NT2/D1 (cell line): Measurements from ENCODE around the gene BICD2.

Experiments used
- SUZ12 ChIP-seq: IDR thresholded peaks from 2 replicates; pipeline ENCODE4 v1.6.1; 2011; ENCODE audit not compliant: insufficient read length, insufficient read depth; ENCODE audit errors: extremely low read depth
- YY1 ChIP-seq: IDR thresholded peaks from 2 replicates; pipeline ENCODE4 v1.6.1; 2011; ENCODE audit not compliant: insufficient read length, insufficient read depth

DNA sequence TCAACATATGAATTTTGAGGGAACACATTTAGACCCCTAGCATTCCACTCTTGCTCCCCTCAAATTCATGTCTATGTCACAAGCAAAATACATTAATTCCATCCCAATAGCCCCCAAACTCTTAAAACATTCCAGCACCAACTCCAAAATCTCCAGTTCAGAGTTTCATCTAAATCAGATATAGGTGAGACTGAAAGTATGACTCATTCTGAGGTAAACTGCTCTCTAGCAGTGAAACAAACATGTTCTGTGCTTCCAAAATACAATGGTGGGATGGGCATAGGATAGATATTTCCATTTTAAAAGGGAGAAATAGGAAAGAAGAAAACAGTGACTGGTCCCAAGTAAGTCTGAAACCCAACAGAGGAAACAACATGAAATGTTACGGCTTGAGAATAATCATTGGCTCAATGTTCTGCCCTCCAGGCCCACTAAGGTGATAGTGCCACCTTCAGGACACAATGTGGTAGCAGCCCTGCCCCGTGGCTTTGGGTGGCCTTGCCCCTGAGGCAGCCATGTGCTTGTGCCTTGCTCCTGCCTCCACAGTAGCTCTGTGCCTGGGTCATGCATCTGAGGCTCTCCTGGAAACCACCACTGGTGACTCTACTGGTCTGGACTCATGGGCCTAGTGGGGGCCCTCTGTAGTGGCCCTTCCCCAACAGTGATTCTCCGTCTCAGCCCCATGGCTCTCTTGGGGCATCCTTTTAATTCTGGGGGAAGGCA, 58.3 kb downstream of the BICD2 start:
- TF ChIP-seq YY1 (no peak), SUZ12 (no peak)
